ENCODE data around the gene ADAMTSL5. TPM values are rescaled to one million over a fixed set of nuclear protein-coding genes. Genes with fewer than 3 reads are reported as not detected.

The ADAMTSL5 gene
- total RNA-seq, 2 experiments from 2014 or later: 0.34 TPM; not detected in 1

GRCh38 chr19:1513499-1514294, 878 bp upstream of the ADAMTSL5 start:
- Histone ChIP-seq H3K4me1 (ENCODE audit: insufficient read depth, low read length, poor library complexity, severe bottlenecking) (no peaks in the 10 kb centered on the region), H2AFZ (ENCODE audit: low read length) (no peak overlapping the region), H3K9me2 (ENCODE audit: insufficient read depth, low read length) (no peaks in the 10 kb centered on the region), H3K36me3 (ENCODE audit: insufficient read depth, low read length) (no peaks in the 10 kb centered on the region), H3K27ac (ENCODE audit: low read depth, low read length, poor library complexity, severe bottlenecking) (no peak overlapping the region), H3K9me3 (ENCODE audit: low read length) (no peaks in the 10 kb centered on the region), H3K79me2 (ENCODE audit: insufficient read depth, low read depth, low read length) (no peaks in the 10 kb centered on the region), H4K20me1 (ENCODE audit: insufficient read depth, low read length) (no peaks in the 10 kb centered on the region), H3K4me3 (ENCODE audit: low read depth, low read length, poor library complexity, severe bottlenecking) (no peak overlapping the region), H3K4me2 (ENCODE audit: low read length) (no peak overlapping the region)
- no peak for TF ChIP-seq EZH2phosphoT487 (IDR thresholded peaks at IDR 0.05; ENCODE audit: borderline replicate concordance, low read depth, low read length)
- TF ChIP-seq, protein P1, sequence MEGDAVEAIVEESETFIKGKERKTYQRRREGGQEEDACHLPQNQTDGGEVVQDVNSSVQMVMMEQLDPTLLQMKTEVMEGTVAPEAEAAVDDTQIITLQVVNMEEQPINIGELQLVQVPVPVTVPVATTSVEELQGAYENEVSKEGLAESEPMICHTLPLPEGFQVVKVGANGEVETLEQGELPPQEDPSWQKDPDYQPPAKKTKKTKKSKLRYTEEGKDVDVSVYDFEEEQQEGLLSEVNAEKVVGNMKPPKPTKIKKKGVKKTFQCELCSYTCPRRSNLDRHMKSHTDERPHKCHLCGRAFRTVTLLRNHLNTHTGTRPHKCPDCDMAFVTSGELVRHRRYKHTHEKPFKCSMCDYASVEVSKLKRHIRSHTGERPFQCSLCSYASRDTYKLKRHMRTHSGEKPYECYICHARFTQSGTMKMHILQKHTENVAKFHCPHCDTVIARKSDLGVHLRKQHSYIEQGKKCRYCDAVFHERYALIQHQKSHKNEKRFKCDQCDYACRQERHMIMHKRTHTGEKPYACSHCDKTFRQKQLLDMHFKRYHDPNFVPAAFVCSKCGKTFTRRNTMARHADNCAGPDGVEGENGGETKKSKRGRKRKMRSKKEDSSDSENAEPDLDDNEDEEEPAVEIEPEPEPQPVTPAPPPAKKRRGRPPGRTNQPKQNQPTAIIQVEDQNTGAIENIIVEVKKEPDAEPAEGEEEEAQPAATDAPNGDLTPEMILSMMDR (conservative IDR thresholded peaks at IDR 0.05; ENCODE audit: low read length): peak; percentile 76
- POLR2A ChIA-PET: interaction anchor here (0.7 kb wide), 1 partner anchor 94 kb away, joined by 5 read pairs; no protein-coding TSS in a partner anchor
- CTCF ChIA-PET (ENCODE audit: unreplicated experiment): no interaction called here
- DNase-seq (ENCODE audit: low spot score): peak; percentile 55
- intact Hi-C loops (cut with micrococcal nuclease; ENCODE audit: unreplicated experiment): no loop called here
- no TSS peak for BruUV-seq (replicated peaks)

DNA sequence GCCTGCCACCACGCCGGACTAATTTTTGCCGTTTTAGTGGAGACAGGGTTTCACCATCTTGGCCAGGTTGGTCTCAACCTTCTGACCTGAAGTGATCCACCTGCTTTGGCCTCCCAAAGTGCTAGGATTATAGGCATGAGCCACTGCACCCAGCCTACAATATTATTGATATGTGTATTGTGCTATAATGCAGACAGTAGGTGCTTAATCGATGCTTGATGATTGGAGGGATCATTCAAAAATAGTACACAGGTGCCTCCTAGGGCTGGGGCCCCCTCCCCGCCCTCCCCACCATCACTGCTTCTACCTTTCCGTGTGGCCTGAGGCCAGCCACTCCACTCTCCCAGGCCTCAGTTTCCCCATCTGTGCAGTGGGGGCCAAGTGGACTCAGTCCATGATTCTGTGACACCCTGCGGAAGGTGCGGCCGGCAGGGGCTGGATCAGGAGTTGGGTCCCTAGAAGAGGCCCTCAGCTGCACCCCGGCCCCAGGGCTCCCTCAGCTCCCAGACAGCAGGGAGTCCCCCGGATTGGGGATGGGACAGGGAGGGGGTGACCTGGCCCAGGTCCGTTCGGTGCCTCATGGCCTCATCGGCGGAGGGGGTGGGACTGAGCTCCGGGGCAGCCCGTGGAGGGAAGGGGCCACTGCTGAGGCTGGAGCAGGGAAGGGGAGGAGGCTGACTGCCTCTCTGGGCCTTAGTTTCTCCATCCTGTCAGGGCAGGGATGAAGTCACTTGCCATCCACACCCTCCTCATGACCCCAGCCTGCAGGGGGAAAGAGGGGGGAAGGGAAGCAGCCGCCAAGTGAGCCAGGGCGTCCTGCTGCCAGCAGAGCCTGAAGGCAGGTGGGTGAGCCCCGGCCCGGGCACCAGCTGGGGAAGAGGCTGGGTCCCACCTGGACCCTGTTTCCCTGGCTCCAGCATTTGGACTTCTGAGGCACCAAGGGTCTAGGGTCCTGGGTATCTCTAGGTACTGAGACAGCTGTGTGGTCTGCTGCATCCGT, 1.2 kb downstream of the ADAMTSL5 start:
- ChIA-PET CTCF (ENCODE audit: unreplicated experiment) (no interaction called here), POLR2A (no interaction called here)
- H3K4me3 ChIP-seq (ENCODE audit: low read depth, low read length, poor library complexity, severe bottlenecking): no peak overlapping the region
- H2AFZ ChIP-seq (ENCODE audit: low read length): no peak overlapping the region
- H3K27ac ChIP-seq (ENCODE audit: low read depth, low read length, poor library complexity, severe bottlenecking): no peak overlapping the region
- no peaks in the 10 kb centered on the region for H3K79me2 ChIP-seq (ENCODE audit: insufficient read depth, low read depth, low read length)
- no peaks in the 10 kb centered on the region for H3K9me3 ChIP-seq (ENCODE audit: low read length)
- no peak for DNase-seq (ENCODE audit: low spot score)
- intact Hi-C loops (cut with micrococcal nuclease; ENCODE audit: unreplicated experiment): no loop called here
- TF ChIP-seq EZH2phosphoT487 (IDR thresholded peaks at IDR 0.05; ENCODE audit: borderline replicate concordance, low read depth, low read length): no peak
- TF ChIP-seq, protein P1 (conservative IDR thresholded peaks at IDR 0.05; ENCODE audit: low read length): no peak
- no peaks in the 10 kb centered on the region for H3K36me3 ChIP-seq (ENCODE audit: insufficient read depth, low read length)
- H3K4me1 ChIP-seq (ENCODE audit: insufficient read depth, low read length, poor library complexity, severe bottlenecking): peaks cover 4% of the 10 kb centered on the region
- no peak overlapping the region for H3K4me2 ChIP-seq (ENCODE audit: low read length)
- no peaks in the 10 kb centered on the region for H3K9me2 ChIP-seq (ENCODE audit: insufficient read depth, low read length)
- no peaks in the 10 kb centered on the region for H4K20me1 ChIP-seq (ENCODE audit: insufficient read depth, low read length)
- BruUV-seq (replicated peaks): no TSS peak
